ENCODE data around the gene FLII. TPM values are rescaled to one million over a fixed set of nuclear protein-coding genes. Genes with fewer than 3 reads are reported as not detected.

Gene FLII
- total RNA-seq, 4 donors from 2014 or later: 365 to 919 (median 428) TPM

- Histone ChIP-seq H3K9me3 (no peaks in the 10 kb centered on the region), H3K27ac (no peak overlapping the region), H3K36me3 (peaks cover 0 to 53% (median 28%) of the 10 kb centered on the region in 4 donors), H3K4me3 (no peak overlapping the region), H3K4me1 (peaks cover 0 to 19% (median 4%) of the 10 kb centered on the region in 4 donors), H3K27me3 (no peaks in the 10 kb centered on the region)
- in situ Hi-C loops (cut with MboI; ENCODE audit: low pct_ligation_motif_present in 1 of 4, low pct_unique_long_range_greater_than_20kb in 1 of 4, low sequenced_read_pairs in 3 of 4) (no loop called here), intact Hi-C loops (cut with DNase I; ENCODE audit: low total_unique reads) (no loop called here)
- no peak for TF ChIP-seq POLR2AphosphoS5 (IDR thresholded peaks at IDR 0.05)
- TF ChIP-seq EP300 (IDR thresholded peaks at IDR 0.05; ENCODE audit: low read depth): no peak
- TF ChIP-seq CTCF (IDR thresholded peaks at IDR 0.05): no peak
- no peak for TF ChIP-seq POLR2A (IDR thresholded peaks at IDR 0.05)
- 64 to 68% methylated on average over 5 to 9 of the region's 9 CpGs for WGBS, 2 donors (ENCODE audit: low coverage in 1 of 2)
- DNase-seq: peak; percentile 79
Observed at GRCh38 chr17:18250259-18250658, 8.3 kb downstream of the FLII start.

GRCh38 chr17:18248811-18249210 lies 9.7 kb downstream of the FLII start:
- TF ChIP-seq EP300 (IDR thresholded peaks at IDR 0.05; ENCODE audit: low read depth): no peak
- TF ChIP-seq CTCF (IDR thresholded peaks at IDR 0.05): no peak
- no peak for TF ChIP-seq POLR2A (IDR thresholded peaks at IDR 0.05)
- TF ChIP-seq POLR2AphosphoS5 (IDR thresholded peaks at IDR 0.05): no peak
- H3K4me1 ChIP-seq: peaks cover 0 to 19% (median 4%) of the 10 kb centered on the region in 4 donors
- no peak overlapping the region for H3K4me3 ChIP-seq
- in situ Hi-C loops (cut with MboI; ENCODE audit: low pct_ligation_motif_present in 1 of 4, low pct_unique_long_range_greater_than_20kb in 1 of 4, low sequenced_read_pairs in 3 of 4): no loop called here
- intact Hi-C loops (cut with DNase I; ENCODE audit: low total_unique reads): no loop called here
- no peak for DNase-seq
- no peaks in the 10 kb centered on the region for H3K9me3 ChIP-seq
- no peaks in the 10 kb centered on the region for H3K27me3 ChIP-seq
- peak overlapping the region in 1 of 4 donors; percentile 59 for H3K27ac ChIP-seq
- WGBS, 2 donors (ENCODE audit: low coverage in 1 of 2): 86% methylated on average over 7 of the region's 7 CpGs; no CpG with 5 or more reads in 1 of the 2 donors
- peaks cover 0 to 49% (median 24%) of the 10 kb centered on the region in 4 donors for H3K36me3 ChIP-seq

GRCh38 chr17:18248300-18248731 lies 10.2 kb downstream of the FLII start:
- WGBS, 2 donors (ENCODE audit: low coverage in 1 of 2): 32% methylated on average over 9 of the region's 9 CpGs; no CpG with 5 or more reads in 1 of the 2 donors
- no peak overlapping the region for H3K4me3 ChIP-seq
- DNase-seq: peak; percentile 67
- H3K4me1 ChIP-seq: peaks cover 0 to 19% (median 4%) of the 10 kb centered on the region in 4 donors
- no peaks in the 10 kb centered on the region for H3K9me3 ChIP-seq
- no peaks in the 10 kb centered on the region for H3K27me3 ChIP-seq
- H3K27ac ChIP-seq: peak overlapping the region in 2 of 4 donors; percentile 30 to 59
- intact Hi-C loops (cut with DNase I; ENCODE audit: low total_unique reads): no loop called here
- in situ Hi-C loops (cut with MboI; ENCODE audit: low pct_ligation_motif_present in 1 of 4, low pct_unique_long_range_greater_than_20kb in 1 of 4, low sequenced_read_pairs in 3 of 4): no loop called here
- TF ChIP-seq POLR2AphosphoS5 (IDR thresholded peaks at IDR 0.05): peak in 1 of 3 donors; percentile 4
- TF ChIP-seq POLR2A (IDR thresholded peaks at IDR 0.05): no peak
- peak; percentile 52 to 71 (median 60) for TF ChIP-seq CTCF (IDR thresholded peaks at IDR 0.05)
- no peak for TF ChIP-seq EP300 (IDR thresholded peaks at IDR 0.05; ENCODE audit: low read depth)
- peaks cover 0 to 44% (median 21%) of the 10 kb centered on the region in 4 donors for H3K36me3 ChIP-seq

GRCh38 chr17:18247613-18248001 lies 10.9 kb downstream of the FLII start:
- Histone ChIP-seq H3K4me1 (peaks cover 0 to 19% (median 4%) of the 10 kb centered on the region in 4 donors), H3K27ac (peak overlapping the region in 3 of 4 donors; percentile 59 to 77 (median 62)), H3K36me3 (peaks cover 0 to 39% (median 18%) of the 10 kb centered on the region in 4 donors), H3K27me3 (no peaks in the 10 kb centered on the region), H3K4me3 (no peak overlapping the region), H3K9me3 (no peaks in the 10 kb centered on the region)
- no peak for TF ChIP-seq POLR2A (IDR thresholded peaks at IDR 0.05)
- no peak for TF ChIP-seq POLR2AphosphoS5 (IDR thresholded peaks at IDR 0.05)
- no peak for TF ChIP-seq EP300 (IDR thresholded peaks at IDR 0.05; ENCODE audit: low read depth)
- no peak for TF ChIP-seq CTCF (IDR thresholded peaks at IDR 0.05)
- DNase-seq: no peak
- 70% methylated on average over 21 of the region's 30 CpGs; no CpG with 5 or more reads in 1 of the 2 donors for WGBS, 2 donors (ENCODE audit: low coverage in 1 of 2)
- intact Hi-C loops (cut with DNase I; ENCODE audit: low total_unique reads) (no loop called here), in situ Hi-C loops (cut with MboI; ENCODE audit: low pct_ligation_motif_present in 1 of 4, low pct_unique_long_range_greater_than_20kb in 1 of 4, low sequenced_read_pairs in 3 of 4) (no loop called here)

All from transverse colon (tissue), 4 donors.